Endothelial cell of umbilical vein (primary cell): Measurements from ENCODE around the gene MST1.

Experiments used
- POLR2A ChIP-seq: IDR thresholded peaks from 2 replicates; pipeline ENCODE4 v1.6.1; 2012; ENCODE audit warnings: low read depth, mild to moderate bottlenecking, control low read depth, low read length
- POLR2AphosphoS5 ChIP-seq: IDR thresholded peaks from 2 replicates; pipeline ENCODE4 v1.6.1; 2012; ENCODE audit warnings: low read depth, mild to moderate bottlenecking, control low read depth, low read length, moderate library complexity; ENCODE audit not compliant: insufficient read depth

DNA sequence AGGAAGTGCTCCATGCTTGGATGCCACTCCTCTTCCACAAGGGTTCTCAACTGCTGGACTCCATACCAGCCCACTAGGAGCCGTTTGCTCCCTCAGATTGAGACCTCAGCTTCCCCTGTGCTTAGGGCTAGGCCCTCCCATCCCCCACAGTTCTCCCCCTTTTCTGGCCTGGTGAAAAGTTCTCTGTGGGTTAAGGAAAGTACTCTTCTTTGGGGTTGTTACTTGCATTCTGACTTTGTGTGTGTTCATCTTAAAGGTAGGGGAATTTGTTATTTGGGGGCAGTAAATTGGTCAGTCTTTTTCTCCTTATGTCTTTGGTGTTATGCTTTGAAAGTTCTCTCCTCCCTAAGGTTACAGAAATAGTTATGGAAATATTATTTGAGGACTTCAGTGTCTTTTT, 39.1 kb downstream of the MST1 start:
- TF ChIP-seq POLR2AphosphoS5 (no peak), POLR2A (no peak)
